ENCODE measurements around the gene ADAM33. TPM values are rescaled to one million over a fixed set of nuclear protein-coding genes. Genes with fewer than 3 reads are reported as not detected.

The ADAM33 gene
- total RNA-seq, 1 donor from 2014 or later: not detected

- no peak for DNase-seq (ENCODE audit: extremely low read depth, low read depth, low spot score)
These were observed 29.1 kb upstream of the ADAM33 start for GRCh38 chr20:3710703-3711483.

- DNase-seq (ENCODE audit: extremely low read depth, low read depth, low spot score): no peak
These were observed 28.2 kb upstream of the ADAM33 start for GRCh38 chr20:3710011-3710466.

DNA sequence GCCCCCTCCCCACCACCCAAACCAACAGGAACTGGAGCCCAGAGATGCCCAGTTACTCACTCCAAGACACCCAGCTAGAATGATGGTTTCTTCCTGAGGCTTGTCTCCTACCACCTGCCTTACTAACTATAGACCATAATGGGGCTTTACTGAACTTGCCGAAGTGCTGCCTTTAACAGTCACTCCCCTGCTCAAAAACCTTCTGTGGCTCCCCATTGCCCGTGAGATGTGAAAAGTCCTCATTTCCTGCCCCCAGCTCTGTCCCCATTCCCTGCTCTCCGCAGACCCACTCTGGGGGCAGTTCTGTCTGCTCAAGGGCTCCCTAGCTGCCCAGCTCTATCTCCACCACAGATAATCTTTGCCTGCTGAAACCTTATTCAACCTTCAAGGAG is 25.7 kb upstream of the ADAM33 start:
- no peak for DNase-seq (ENCODE audit: extremely low read depth, low read depth, low spot score)

- DNase-seq (ENCODE audit: extremely low read depth, low read depth, low spot score): no peak
These were observed 25.1 kb upstream of the ADAM33 start for GRCh38 chr20:3706774-3707507.

DNA sequence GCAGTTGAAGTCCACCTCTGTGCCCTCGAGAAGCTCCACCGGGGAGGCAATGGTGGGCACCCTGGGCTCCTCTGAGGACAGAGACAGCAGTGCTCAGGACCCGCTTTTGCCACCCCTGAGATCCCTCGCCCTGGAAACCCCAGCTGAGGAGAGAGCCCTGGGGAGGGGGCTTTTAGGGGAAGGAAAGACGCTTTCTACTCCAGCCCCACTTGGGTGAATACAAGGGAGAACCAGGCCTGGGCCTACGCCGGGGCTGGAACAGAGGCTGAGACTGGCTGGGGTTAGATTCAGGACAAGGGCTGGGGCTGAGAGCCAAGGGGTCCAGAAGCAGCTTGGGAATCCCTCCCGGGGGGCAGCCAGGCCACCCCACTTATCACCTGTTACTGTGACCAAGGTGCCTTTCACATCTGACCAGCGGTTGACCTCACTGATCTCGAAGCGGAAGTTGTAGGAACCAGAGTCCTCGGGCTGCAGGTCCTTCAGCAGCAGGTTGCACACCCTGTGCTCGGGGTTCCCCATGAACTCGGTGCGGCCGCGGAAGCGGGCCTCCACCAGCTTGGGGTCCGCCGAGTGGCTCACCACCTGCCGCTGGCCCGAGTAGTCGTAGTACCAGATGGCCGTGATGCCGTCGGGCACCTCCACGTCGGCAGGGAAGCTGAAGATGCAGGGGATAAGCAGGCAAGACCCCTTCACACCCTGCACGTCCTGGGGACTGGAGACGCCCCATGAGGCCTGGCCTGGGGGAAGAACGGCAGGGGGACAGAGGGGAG is 24.3 kb upstream of the ADAM33 start:
- DNase-seq (ENCODE audit: extremely low read depth, low read depth, low spot score): no peak

DNA sequence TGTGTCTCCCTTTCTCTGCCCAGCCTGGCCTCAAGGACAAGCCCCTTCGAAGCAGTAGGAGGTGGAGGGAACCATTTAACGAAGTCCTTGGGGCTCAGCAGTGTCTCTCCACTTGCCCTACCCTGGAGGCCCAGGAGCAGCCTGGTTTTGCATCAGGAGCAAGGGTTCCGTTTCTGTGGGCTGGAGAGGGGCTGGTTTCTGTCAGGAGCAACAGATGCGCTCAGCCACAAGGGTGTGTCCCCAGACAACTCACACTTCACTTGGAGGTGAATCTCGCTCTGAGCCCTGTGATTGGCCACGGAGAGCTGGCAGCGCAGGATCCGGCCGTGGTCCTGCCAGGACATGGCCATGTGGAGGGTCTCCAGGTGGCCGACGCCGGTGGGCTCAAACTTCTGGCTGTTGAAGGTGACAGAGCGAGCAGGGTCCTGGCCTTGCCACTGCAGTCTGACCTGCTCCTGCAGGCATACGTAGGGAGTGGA is 23.7 kb upstream of the ADAM33 start:
- no peak for DNase-seq (ENCODE audit: extremely low read depth, low read depth, low spot score)

DNA sequence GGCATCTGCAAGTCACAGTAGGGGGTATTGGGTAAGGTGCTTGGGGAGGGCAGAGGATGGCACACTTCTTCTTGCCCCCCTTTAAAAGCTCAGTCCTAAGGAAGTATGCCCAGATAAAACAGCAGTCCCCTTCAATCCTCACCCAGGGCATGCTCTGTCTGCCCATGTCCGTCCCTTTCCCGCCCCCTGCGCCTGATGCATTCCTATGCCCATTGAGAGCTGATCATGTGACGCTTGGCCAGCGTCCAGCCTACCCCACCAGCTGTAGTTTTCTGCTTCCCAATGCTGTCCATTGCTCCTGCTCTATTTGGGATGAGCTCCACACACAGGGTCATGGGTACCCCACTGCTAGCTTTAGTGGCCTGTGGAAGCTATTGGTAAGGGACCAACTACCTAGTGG is 22.3 kb upstream of the ADAM33 start:
- DNase-seq (ENCODE audit: extremely low read depth, low read depth, low spot score): no peak

- no peak for DNase-seq (ENCODE audit: extremely low read depth, low read depth, low spot score)
These were observed 21.0 kb upstream of the ADAM33 start for GRCh38 chr20:3702611-3703391.

- no peak for DNase-seq (ENCODE audit: extremely low read depth, low read depth, low spot score)
These were observed 19.5 kb upstream of the ADAM33 start for GRCh38 chr20:3701061-3701998.

DNA sequence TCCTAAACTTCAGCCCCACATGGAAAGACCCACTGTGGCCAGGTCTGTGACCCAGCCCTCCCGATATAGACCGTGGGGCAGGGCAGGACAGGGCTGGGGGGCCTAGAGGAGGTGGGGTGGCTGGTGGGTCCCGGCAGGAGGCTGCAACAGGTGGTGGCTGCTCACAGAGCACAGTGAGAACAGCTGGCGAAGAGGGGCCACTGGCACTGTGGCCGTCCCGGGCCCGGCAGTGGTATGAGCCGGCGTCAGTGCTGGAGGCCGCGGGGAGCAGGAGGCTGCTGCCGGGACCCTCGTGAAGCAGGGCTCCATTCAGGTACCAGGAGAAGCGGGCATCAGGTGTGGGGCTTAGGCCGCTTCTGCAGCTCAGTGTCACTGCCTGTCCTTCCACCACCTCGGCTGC is 17.2 kb upstream of the ADAM33 start:
- no peak for DNase-seq (ENCODE audit: extremely low read depth, low read depth, low spot score)

GRCh38 chr20:3698591-3699001 is 16.8 kb upstream of the ADAM33 start:
- no peak for DNase-seq (ENCODE audit: extremely low read depth, low read depth, low spot score)

DNA sequence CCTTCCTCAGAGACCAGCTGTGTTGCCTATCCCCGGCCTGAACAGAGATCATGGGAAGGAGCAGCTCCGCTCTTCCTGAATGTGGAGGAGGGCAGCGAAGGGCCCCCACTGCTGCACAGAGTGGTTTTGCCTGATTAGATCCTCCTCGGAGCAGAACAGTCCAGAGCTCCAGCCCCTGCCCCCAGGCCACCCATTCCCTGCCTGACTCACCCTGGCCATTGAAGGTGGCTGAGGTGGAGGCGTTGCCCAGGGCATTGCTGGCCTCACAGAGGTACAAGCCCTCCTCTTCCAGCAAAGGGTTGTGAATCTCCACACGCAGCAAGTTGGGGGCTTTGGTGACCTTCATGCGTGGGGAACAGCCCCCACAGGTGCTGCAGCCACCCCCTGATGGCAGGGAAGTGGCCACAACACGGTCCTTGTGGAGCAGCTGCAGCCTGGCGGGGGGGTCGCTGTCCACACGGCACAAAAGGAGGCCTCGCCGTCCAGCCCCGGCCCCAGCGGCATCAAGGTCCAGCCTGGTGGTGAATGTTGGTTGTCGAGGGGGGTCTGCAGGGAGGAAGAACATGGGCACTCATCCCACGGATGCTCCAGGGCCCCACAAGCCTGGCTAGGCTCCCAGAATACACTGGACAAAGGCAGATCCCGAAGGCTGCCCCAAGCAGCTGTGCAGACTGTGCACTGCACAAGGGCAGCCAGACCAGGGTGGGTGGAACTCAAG is 15.9 kb upstream of the ADAM33 start:
- no peak for DNase-seq (ENCODE audit: extremely low read depth, low read depth, low spot score)

- DNase-seq (ENCODE audit: extremely low read depth, low read depth, low spot score): no peak
These were observed 15.2 kb upstream of the ADAM33 start for GRCh38 chr20:3696745-3697587.

GRCh38 chr20:3696200-3696599 is 14.4 kb upstream of the ADAM33 start:
- DNase-seq (ENCODE audit: extremely low read depth, low read depth, low spot score): no peak

DNA sequence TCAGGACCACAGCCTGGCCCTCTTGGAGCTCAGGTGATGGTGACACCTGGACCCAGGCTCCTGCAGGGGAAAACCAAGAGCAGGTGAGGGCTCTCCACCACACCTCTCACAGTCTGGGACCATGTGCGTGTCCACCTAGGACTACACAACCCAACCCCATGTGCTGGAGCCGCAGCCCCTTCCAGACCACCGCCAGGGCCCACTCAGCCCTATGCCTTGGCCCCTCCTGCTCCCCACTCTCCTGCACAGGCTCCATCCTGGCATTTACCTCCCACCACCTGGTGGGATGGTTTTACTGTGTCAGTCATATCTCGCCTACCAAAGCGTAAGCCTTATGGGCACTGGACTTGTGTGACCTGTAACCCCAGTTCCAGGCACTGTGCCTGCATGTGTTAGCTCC is 13.1 kb upstream of the ADAM33 start:
- DNase-seq (ENCODE audit: extremely low read depth, low read depth, low spot score): no peak

GRCh38 chr20:3693376-3693775 is 11.6 kb upstream of the ADAM33 start:
- DNase-seq (ENCODE audit: extremely low read depth, low read depth, low spot score): no peak

DNA sequence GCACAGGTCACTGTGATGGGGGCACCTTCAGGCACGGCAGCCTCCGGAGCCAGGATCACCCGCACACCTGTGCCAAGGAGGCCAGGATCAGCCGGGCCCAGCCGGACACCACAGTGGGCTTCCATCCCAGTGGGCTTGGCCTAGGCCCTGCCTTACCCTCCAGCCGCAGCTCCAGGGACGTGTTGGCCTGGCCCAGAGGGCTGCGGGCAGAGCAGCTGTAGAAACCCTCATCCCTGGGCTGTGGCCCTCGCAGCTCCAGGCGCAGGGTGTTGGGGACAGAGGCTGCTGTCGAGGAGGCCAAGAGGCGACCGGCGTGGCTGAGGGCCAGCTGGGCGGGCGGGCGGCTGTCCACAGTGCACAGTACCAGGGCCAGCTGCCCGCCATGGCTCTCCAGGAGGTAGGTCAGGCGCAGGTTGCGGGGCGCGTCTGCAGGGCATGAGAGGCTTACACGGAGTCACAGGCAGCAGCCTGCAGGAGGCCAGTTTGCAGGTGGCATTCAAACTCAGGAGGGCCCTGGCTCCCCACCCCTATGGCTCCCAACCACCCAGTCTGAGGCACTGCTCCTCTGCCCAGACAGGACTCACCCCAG is 11.0 kb upstream of the ADAM33 start:
- DNase-seq (ENCODE audit: extremely low read depth, low read depth, low spot score): no peak
